AG10803 (cell line): ENCODE measurements around the gene ACACA.
A peak's percentile ranks its signal among the peaks of the same experiment; 100 is the strongest.

ENCODE experiments used
- DNase-seq: peaks from one replicate; pipeline ENCODE4 v3.0.0; 2010; ENCODE audit warnings: low read depth
- H3K4me3 ChIP-seq: 2 replicates; pipeline ENCODE4 v1.5.1; 2011; ENCODE audit warnings: mild to moderate bottlenecking, low read length, control low read depth
- CTCF ChIP-seq: conservative IDR thresholded peaks from 2 replicates; pipeline ENCODE4 v1.5.1; 2011; ENCODE audit warnings: mild to moderate bottlenecking, low read length, control low read depth, inconsistent platforms

Gene ACACA

GRCh38 chr17:37231887-37232286, 174.7 kb downstream of the ACACA start:
- no peak overlapping the region for H3K4me3 ChIP-seq
- no peak for TF ChIP-seq CTCF
- DNase-seq, result no peak

DNA sequence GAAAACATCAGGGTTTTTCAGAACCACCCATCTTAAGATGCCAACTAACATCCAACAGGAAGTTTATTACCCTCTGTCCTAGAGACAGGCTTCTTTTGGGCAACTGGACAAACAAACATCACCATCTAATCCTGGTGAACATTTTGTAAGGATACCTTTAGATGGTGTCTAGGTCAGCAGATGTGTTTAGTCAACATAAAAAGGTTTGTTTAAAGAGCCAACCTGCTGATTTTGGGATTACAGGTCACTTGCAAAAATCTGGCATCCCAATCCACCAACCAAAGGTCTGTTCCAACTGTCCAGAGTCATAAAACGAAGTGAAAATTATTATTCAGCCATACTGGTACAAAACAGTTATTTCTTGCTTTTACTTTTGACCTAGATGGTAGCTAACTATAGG, 176.0 kb downstream of the ACACA start:
- DNase-seq, result no peak
- TF ChIP-seq CTCF, result no peak
- H3K4me3 ChIP-seq, result no peak overlapping the region

DNA sequence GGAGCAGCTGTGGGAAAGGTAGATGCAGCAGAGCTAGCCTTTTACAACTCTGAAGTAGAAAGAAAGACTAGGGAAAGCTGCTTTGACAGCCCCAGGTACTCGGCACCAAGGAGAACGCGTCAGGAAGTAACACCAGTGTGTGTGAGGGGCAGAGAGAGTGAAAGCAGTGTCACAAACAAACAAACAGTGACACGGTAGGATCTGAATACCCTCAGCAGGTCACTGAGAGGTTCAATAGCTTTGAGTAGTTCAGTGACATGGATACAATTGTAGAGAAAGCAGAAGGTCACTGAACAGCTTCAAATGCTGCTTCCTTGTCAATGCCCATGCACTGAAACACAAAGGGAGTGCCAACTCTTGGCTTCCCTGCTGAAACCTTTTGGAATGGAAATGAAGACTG, 181.2 kb downstream of the ACACA start:
- no peak overlapping the region for H3K4me3 ChIP-seq
- TF ChIP-seq CTCF, result no peak
- no peak for DNase-seq

GRCh38 chr17:37221865-37222264, 184.8 kb downstream of the ACACA start:
- no peak for TF ChIP-seq CTCF
- DNase-seq, result no peak
- no peak overlapping the region for H3K4me3 ChIP-seq

DNA sequence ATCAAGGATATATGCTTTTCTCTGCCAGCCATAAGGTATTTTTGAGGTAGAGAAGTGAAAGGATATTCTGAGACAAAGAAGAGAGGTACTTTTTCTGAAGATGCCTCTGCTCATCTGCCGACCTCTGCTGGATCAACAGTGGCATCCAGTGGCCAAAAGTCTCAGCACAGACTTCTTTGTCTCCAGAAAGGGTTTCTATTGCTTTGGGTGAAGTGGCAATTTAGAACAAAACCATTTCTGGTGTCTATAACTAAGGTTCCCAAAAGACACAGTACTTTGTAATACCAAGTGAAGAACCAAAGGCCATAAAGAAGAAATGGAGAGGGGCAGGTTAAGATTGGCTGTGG, 186.1 kb downstream of the ACACA start:
- H3K4me3 ChIP-seq, result no peak overlapping the region
- peak; percentile 39 for DNase-seq
- TF ChIP-seq CTCF, result peak; percentile 66

- peak; percentile 33 for DNase-seq
- TF ChIP-seq CTCF, result no peak
- no peak overlapping the region for H3K4me3 ChIP-seq
Measured at GRCh38 chr17:37219876-37220606, 186.6 kb downstream of the ACACA start.

DNA sequence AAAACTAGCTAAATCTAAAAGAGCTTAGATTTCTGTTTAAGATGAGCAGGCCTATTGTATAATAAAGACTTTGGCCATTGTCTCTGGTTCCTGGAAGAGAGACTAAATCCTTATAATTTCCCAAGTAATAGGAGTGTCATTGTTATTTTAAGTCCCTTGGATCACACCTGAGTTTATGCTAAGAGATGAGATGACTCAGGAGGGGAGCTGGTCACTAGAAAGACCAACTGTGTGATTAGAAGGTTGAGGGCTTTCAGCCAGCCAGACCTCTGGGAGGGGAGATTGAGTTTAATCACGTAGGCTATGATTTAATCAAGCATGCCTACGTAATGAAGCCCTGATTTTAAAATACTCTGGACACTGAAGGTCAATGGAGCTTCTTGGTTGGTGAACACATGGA, 187.8 kb downstream of the ACACA start:
- TF ChIP-seq CTCF, result no peak
- H3K4me3 ChIP-seq, result no peak overlapping the region
- DNase-seq, result no peak
